Medulla oblongata (tissue), 1 donor: ENCODE results near the gene ZFAND3.
"Not testable (repeated sequence)": the region's sequence is repeated elsewhere in the genome, so short reads cannot be mapped to it uniquely, and the experiment has no call there.

Experiments used
- DNase-seq: peaks from one replicate; pipeline ENCODE4 v3.0.0-alpha.2; 2015; ENCODE audit errors: extremely low spot score

The ZFAND3 gene

GRCh38 chr6:37936906-37937305 lies 117.4 kb downstream of the ZFAND3 start:
- DNase-seq = no peak

GRCh38 chr6:37938909-37939308 lies 119.4 kb downstream of the ZFAND3 start:
- no peak for DNase-seq

- DNase-seq = peak; percentile 68
Measured at GRCh38 chr6:37940074-37940847, 120.7 kb downstream of the ZFAND3 start.

- DNase-seq = no peak
Measured at GRCh38 chr6:37941871-37942270, 122.3 kb downstream of the ZFAND3 start.

GRCh38 chr6:37942606-37943376 lies 123.3 kb downstream of the ZFAND3 start:
- DNase-seq = no peak

GRCh38 chr6:37943436-37944058 lies 124.0 kb downstream of the ZFAND3 start:
- no peak for DNase-seq

- DNase-seq = no peak
Measured at GRCh38 chr6:37946057-37946456, 126.5 kb downstream of the ZFAND3 start.

GRCh38 chr6:37947468-37947867 lies 127.9 kb downstream of the ZFAND3 start:
- DNase-seq = no peak

- DNase-seq = not testable (repeated sequence)
Measured at GRCh38 chr6:37948584-37948983, 129.1 kb downstream of the ZFAND3 start.

- peak; percentile 23 for DNase-seq
Measured at GRCh38 chr6:37952027-37952426, 132.5 kb downstream of the ZFAND3 start.

GRCh38 chr6:37954791-37955190 lies 135.3 kb downstream of the ZFAND3 start:
- DNase-seq = no peak

GRCh38 chr6:37956711-37957275 lies 137.3 kb downstream of the ZFAND3 start:
- DNase-seq = no peak

GRCh38 chr6:37959061-37959460 lies 139.5 kb downstream of the ZFAND3 start:
- DNase-seq = no peak

- DNase-seq = no peak
Measured at GRCh38 chr6:37960139-37960935, 140.8 kb downstream of the ZFAND3 start.

- not testable (repeated sequence) for DNase-seq
Measured at GRCh38 chr6:37962481-37963080, 143.1 kb downstream of the ZFAND3 start.

- no peak for DNase-seq
Measured at GRCh38 chr6:37965964-37966676, 146.6 kb downstream of the ZFAND3 start.

- DNase-seq = no peak
Measured at GRCh38 chr6:37966801-37967200, 147.3 kb downstream of the ZFAND3 start.

- DNase-seq = no peak
Measured at GRCh38 chr6:37967651-37968050, 148.1 kb downstream of the ZFAND3 start.

GRCh38 chr6:37971266-37971665 lies 151.7 kb downstream of the ZFAND3 start:
- peak; percentile 23 for DNase-seq

- no peak for DNase-seq
Measured at GRCh38 chr6:37971711-37972390, 152.3 kb downstream of the ZFAND3 start.
